Inflammatory macrophage treated with lipopolysaccharide for 1 hour (primary cell): Measurements from ENCODE around the gene ATN1.
A peak's percentile ranks its signal among the peaks of the same experiment; 100 is the strongest.

Source experiments
- DNase-seq, 2 donors: peaks; one replicate each; pipeline ENCODE4 v3.0.0-alpha.2; 2020 to 2022

ATN1 gene

DNA sequence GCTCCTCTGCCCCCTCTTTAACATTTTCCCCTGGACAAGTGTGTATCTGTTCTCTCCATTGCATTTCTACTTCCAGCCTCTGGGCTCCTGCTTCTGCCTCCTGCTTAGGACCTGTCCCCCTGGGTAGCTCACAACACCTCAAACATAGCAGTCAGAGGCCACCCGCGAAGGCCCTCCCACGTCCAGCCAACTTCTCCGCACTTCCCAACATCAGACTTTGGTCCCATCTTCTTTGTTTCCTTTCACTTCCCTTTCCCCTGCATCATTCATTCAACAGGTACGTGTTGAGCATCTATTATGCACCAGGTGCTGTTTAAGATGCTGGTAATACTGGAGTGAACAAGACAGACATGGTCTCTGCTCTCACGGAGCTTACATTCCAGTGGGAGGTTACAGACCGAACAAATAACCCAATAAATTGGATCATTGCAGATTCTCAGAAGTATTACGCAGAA is 19.2 kb downstream of the ATN1 start:
- DNase-seq, result no peak

DNA sequence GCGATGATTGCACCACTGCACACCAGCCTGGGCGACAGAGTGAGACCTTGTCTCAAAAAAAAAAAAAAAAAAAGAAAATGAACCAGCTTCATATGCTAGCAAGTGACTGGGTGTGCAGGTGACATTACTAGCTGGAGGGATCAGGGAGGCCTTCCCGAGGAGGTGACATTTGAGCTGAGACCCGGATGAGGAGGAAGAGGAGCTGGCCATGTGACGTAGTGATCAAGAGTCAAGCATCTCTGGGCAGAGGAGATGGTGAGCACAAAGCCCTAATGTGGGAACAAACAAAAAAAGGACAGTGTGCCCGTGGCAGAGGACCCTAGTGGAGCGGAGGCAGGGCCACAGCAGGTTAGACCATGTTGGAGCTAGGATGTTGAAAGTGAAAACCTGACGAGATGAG is 19.9 kb downstream of the ATN1 start:
- no peak for DNase-seq

DNA sequence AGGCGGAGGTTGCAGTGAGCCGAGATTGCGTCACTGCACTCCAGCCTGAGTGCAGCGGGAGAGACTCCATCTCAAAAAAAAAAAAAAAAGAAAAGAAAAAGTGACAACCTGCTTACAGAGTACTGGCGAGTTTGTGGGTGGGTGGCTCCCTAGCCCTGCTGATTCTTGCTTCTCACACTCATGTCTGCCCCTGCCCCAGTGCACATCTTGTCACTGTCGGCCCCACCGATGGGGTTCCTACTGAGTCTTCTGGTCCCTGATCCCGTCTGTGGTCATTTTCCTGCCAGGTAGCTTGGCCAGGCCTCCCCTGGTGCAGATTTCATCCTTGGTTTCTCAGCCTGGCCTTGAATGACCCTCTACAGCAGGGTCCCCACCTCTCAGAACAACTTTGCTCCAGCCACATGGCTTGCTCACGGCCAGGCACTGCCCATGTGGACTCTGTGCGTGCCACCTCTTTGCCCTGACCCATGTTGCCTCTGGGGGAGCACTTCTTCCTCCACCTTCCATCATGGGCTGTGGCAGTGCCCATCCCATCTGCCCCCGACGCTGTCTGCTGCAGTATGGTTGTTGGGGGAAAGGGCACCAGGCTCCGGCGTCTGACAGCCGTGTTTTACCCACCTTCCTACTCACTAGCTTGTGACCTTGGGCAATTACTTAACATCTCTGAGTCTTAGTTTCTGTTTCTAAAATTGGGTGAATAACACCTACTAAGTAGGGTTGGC is 21.3 kb downstream of the ATN1 start:
- DNase-seq, result peak; percentile 71 to 94

DNA sequence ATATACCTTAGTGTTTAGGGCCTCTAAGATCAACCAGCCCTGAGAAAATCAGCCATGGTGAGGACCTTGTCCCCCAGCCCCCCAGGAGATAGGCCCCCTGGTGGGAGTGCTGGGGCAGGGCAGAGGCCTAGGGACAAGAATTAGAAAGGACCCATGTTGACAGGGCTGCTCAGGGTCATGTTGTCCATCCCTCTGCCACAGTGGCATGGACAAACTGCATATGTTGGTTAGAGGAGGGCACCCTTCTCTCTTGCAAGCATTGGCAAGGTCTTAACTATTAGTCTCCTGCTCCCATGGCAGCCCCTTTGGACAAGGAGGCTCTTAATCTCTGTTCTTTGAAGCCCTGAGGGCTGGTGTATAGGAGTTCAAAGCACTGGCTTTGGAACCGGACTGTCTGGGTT is 22.6 kb downstream of the ATN1 start:
- DNase-seq, result no peak

DNA sequence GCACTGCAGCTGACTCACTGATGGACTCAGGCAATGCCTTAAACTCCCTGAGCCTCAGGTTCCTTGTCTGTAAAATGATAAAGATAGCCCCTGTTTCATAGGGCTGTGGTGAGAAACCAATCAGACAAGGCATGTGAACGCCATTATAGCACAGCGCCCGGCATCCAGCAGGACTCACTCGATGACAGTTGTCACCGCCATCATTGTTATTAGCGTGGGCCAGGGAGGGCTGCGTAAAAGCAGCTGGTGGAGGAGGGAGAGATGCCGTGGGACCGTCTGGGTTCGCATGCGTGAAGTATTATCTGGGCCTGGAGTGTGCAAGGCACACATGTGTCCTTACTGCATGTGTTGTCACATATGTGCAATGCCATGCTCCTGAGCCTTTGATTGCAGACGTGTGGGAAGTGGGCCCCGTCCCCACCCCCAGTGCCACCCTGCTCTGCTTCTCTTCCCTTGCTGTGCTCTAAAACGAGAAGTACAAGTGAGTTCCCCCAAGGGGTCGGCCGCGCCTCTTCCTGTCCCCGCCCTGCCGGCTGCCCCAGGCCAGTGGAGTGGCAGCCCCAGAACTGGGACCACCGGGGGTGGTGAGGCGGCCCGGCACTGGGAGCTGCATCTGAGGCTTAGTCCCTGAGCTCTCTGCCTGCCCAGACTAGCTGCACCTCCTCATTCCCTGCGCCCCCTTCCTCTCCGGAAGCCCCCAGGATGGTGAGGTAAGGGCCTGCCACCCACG is 23.2 kb downstream of the ATN1 start, which contains the start of gene PTPN6:
Gene PTPN6, plus strand, starts transcription at position 546 of the 730 bp plus-strand sequence. Its CDS starts 157 bp downstream, at position 703.
- DNase-seq, result peak; percentile 87 to 92

DNA sequence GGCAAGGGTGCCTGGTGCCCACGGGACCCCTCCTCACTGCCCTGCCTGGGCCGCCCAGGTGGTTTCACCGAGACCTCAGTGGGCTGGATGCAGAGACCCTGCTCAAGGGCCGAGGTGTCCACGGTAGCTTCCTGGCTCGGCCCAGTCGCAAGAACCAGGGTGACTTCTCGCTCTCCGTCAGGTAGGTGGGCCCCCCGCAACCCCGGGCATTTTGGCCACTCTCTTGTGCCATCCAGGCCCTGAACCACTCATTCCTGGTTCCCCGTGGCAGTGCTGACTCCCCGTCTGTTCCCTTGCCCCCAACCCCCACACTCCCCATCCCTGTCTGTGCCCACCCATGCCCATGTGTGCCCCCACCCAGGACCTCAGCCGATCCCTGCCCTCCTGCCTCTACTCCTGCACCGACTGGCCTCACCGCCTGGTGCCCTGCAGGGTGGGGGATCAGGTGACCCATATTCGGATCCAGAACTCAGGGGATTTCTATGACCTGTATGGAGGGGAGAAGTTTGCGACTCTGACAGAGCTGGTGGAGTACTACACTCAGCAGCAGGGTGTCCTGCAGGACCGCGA is 23.9 kb downstream of the ATN1 start:
- no peak for DNase-seq

DNA sequence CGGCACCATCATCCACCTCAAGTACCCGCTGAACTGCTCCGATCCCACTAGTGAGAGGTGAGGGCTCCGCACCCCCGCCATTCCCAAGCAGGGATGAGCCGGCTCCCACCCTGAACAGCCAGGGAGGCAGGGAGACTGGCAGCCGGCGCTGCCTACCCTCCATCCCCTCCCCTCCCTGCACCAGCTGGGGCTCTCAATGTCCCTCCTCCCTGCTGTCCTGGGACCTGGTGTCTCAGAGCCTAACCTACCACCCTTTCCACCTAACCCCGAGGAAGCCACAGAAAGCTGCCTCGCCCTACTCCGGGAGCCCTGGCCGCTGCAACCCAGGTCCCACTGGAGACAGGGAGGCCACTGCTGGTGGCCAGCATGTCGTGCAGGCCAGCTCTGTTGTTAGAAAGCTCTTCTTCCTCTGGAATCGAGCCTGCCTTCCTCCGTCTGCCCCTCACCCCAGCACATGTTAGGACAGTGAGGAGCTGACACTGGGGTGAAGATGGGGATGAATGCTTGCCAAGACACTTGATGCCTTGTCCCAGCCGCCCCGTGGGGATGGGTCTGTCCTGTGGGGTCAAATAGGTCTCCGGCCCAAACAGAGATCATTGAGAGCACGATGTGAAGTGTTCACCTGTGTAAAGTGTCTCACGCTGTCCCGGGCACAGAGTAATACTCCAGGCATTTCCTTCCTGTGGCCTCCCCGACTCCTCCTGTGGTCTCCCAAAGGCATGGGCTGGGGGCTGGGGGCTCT is 24.5 kb downstream of the ATN1 start:
- no peak for DNase-seq

DNA sequence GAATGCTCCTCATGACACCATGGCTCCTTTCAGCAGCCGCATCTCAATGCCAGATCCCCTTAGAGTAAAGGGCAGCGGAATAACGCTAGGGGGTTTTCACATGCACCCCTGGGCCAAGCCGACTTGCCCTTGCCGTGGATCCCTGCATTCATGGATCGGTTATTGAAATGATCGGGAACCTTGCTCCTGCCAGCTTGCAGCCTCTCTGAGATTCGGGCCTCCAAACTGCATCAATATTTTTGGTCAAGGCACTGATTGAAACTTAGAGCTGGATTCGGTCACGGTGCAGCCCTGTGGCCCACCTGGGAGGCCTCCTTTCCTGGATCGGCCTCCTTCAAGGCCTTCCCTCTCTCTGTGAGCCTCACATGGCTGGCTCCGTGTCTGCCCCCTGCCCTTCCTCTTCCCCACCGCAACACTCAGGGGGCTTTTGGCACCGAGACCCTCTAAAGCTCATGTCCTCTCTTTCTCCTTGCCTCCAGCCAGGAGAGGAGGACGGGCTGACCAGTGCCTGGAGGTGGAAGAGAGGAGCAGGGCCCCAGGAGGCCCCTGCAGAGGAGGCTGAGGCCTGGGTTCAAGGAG is 25.2 kb downstream of the ATN1 start:
- no peak for DNase-seq

DNA sequence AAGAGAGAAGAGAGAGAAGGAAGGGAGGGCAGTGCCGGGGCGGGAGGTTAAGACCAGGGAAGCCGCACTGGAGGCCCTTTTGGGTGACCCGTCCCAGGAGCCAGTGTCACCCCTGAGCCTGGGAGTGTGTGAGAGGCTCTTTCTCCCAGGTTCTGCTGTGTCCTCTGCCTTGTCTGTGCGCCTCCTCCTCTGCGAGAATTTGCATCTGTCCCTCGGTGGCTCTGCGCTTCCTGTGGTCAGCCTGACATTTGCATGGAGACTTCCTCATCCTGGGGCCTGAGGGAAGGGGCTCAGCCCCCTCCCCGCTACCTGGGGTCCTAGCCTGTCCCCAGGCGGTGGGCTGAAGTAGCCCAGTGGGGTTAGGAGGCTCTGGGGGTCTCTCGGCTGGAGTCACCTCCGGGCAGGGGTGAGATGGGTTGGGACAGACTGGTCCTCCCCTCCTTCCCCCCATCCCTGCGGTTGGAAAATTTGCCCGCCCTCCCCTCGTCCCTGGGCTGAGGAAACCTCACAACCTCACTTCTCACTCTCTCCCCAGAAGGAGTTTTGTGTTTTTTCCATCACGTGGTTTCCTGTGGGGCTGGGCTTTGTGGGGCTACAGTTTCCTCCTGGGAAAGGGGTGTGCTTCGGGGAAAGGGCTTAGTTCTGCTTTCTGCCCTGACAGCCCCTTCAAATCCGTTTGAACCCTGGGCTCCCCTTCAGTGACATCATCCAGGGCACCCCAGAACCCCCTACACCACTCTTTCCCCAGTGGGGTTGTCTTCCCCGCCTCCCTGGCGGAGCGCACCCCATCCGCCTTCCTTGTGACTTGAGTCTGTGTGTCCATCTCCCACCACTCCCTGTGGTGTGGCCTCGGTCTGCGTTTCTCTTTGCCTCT is 25.9 kb downstream of the ATN1 start:
- DNase-seq, result peak; percentile 94 to 96

DNA sequence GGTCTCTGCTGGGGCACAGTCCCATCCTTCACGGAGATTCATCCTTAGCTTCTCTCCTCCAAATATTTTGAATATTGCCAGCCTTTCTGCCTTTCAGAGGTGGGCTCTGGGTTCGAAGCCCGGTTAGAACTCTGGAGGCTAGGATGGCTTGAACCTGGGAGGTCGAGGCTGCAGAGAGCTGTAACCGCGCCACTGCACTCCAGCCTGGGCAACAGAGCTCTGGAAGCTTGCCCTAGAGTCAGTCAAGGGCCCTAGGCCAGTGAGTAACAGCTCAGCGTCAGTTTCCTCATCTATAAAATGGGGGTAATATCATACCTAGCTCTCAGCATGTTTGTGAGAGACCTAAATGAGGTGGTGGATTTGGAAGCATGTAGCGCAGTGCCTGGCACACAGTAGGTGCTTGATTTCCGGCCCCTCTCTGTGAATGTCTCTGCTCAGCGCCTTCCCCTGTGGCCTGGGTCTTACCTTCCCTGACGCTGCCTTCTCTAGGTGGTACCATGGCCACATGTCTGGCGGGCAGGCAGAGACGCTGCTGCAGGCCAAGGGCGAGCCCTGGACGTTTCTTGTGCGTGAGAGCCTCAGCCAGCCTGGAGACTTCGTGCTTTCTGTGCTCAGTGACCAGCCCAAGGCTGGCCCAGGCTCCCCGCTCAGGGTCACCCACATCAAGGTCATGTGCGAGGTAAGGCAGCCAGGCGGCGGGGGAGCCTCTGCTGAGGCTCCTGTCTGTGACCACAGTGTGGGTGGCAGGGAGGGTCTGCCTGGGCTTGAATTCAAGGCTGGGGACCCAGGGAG is 26.8 kb downstream of the ATN1 start:
- DNase-seq, result no peak

DNA sequence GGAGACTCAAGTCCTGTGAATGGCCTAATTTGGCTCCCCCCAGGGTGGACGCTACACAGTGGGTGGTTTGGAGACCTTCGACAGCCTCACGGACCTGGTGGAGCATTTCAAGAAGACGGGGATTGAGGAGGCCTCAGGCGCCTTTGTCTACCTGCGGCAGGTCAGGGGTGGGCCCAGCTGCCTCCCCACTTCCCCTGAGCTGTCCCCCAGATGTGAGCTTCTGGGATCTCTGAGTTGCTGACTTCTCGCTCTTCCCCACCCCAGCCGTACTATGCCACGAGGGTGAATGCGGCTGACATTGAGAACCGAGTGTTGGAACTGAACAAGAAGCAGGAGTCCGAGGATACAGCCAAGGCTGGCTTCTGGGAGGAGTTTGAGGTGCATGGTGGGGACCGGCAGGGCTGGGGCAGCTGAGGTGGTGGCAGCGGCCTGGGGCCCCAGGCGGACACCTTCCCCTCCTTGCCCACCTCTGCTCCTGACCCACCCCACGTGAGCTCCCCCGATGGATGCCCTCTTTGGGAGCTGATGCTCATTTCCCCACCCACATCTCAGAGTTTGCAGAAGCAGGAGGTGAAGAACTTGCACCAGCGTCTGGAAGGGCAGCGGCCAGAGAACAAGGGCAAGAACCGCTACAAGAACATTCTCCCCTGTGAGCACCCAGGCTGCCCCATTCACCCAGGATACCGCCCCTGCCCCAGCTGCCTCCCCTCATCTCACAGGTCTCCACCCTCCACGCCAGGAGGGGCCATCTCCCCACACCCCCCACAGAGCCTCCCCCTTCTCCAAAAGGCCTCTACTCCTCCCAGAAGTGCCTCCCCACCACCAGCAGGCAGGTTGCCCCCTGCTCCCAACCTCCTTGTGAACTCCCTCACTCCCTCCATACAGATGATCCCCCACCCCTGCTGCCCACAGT is 27.6 kb downstream of the ATN1 start:
- no peak for DNase-seq

DNA sequence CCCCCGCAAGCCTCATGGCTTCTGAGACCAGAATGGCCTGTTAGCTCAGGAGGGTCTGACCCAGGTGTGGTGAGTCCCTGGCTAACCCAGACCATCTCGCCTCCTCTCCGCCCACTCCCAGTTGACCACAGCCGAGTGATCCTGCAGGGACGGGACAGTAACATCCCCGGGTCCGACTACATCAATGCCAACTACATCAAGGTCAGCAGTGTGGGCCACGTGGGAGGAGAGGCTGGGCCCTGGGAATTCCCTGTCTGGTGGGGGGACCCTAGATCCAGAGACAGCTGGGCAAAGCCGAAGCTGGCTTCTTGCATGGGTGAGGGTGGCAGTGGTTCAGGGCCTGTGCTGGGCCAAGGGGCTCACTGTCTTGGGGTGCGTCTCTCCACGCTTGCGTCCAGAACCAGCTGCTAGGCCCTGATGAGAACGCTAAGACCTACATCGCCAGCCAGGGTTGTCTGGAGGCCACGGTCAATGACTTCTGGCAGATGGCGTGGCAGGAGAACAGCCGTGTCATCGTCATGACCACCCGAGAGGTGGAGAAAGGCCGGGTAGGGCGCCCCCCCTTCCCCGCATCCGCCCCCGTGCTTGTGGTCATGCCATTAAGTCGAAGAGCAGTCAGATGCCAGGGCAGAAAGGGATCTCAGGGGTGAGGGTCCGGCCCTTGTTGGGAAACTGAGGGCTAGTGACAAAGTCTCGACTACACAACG is 28.4 kb downstream of the ATN1 start:
- DNase-seq, result no peak

DNA sequence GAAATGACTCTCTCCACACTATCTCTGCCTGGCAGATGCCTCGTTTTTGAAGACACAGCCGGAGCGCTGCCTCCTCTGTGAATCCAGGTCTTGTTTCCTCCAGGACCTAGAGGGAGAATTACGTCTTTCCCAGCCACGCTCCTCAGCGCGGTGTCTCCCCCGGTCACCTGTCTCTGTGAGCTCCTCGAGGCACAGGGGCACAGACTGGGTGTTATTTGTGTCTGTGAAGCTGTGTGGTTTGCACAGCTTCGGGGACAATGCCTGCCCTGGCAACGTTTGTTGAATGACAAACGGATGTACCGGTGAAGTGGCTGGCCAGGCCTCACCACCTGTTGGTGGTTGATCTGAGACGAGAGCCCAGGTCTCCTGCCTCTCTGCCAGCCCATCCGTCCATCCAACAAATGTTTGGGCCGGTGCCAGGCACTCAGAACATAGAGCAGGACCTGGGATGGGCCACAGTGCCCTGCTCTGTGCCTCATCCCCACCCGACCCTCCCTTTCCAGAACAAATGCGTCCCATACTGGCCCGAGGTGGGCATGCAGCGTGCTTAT is 29.5 kb downstream of the ATN1 start:
- DNase-seq, result no peak

DNA sequence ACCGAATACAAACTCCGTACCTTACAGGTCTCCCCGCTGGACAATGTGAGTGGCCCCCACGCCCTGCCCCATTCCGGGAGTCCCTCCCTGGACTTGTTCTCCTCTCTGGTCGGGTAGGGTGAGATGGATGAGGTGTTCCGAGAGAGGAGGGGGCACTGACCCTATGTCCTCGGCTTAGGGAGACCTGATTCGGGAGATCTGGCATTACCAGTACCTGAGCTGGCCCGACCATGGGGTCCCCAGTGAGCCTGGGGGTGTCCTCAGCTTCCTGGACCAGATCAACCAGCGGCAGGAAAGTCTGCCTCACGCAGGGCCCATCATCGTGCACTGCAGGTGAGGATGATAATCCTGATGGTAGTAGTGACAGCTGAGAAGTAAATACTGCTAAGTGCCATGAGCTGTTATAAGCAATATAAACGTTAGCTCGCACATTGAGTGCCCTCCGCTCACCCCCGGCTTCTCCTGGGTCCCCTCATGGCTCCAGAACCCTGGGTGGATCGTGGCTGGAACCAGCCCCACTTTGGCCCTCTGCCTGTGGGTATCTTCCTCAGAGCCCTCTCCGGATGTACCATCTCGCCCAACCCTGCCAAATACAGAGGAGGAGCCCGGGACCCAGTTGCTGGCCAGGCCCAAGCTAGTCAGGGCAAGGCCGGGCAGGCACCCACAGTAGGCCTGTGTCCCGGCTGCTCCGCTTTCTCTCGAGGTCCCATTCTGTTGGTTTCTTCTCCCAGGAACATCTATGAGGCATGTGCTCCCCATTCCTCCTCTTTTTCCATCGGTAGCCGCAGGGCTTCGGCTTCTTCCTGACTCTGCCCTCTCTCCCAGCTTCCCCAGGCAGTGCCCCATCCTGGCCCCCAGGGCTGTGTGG is 30.2 kb downstream of the ATN1 start:
- no peak for DNase-seq

DNA sequence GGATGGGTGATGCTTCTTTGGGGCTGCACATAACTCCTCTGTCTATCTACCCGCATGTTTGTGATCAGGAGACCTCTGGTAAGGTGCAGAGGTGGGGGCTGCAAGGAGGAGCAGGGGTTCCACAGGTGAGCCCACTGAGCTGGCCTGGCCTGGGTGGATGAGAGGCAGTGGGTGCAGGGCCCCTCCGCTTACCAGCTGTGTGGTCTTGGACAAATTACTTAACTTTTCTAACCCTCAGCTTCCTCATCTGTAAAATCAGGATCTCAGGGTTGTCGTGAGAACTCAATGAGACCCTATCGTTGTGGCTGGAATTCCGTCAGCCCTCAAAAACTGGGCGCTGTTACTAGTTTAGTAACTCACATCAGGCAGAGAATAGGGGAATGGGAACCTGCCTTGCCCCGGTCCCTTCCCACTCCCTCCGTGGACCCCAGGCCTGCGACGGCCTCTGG is 30.9 kb downstream of the ATN1 start:
- no peak for DNase-seq

DNA sequence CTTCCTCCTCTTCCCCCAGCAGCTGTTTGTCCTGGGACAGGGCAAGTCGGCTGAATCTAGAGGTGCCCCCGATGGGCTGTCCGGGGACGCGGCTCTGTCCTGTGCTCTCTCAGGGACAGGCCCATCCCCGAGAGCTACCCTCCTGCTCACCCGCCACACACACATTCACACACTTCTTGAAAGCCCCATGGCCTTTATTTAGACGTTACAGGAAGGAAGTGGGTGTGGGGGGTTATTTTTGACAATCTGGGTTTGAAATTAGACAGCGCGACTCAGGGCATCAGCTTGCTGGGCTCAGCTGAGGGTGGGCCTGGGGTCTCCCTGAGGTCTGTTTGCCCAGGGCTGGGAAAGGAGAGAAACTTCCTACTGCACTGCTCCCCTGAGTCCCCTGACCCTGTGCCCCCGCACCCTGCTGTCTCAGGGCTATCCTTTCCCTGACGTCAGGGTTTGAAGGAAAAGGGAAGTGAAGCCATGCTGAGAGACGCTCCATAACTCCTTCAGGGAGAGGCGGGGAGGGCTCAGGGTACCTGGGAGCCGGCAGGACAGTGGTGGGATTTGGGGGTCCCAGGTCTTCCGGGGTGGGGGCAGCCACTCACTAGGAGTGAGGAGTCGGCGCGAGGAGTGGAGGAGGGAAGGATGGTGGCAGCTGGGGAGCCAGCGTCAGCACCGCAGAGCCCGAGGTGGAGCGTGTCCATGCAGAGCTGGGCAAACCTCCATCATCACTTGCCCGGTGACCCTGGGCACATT is 31.5 kb downstream of the ATN1 start:
- peak; percentile 78 to 85 for DNase-seq
